ENCODE data around the gene FAM180B. TPM values are rescaled to one million over a fixed set of nuclear protein-coding genes. Genes with fewer than 3 reads are reported as not detected.

The FAM180B gene
- polyA plus RNA-seq, 4 donors: 0.21 to 0.63 (median 0.44) TPM

Other genes starting within 250 kb of the FAM180B start
- under 1 TPM in 3 of 4 donors, not detected in 1; 0.05 to 0.14 (median 0.08) TPM for gene MYBPC3, start 234.0 kb upstream of the FAM180B start, polyA plus RNA-seq (ENCODE audit: insufficient read length in 4 of 4)
- gene SPI1, start 208.1 kb upstream of the FAM180B start, polyA plus RNA-seq (ENCODE audit: insufficient read length in 4 of 4): 1 to 10 TPM; 3.0 to 6.7 (median 4.8) TPM
- 10 to 100 TPM; 42.7 to 75.5 (median 65.3) TPM for gene SLC39A13, start 178.1 kb upstream of the FAM180B start, polyA plus RNA-seq (ENCODE audit: insufficient read length in 4 of 4)
- 100 to 1,000 TPM; 126 to 176 (median 155) TPM for gene PSMC3, start 160.2 kb upstream of the FAM180B start, polyA plus RNA-seq (ENCODE audit: insufficient read length in 4 of 4)
- under 1 TPM in 3 of 4 donors, not detected in 1; 0.10 to 0.30 (median 0.21) TPM for gene RAPSN, start 137.5 kb upstream of the FAM180B start, polyA plus RNA-seq (ENCODE audit: insufficient read length in 4 of 4)
- 100 to 1,000 TPM in 2 of 4 donors, 10 to 100 TPM in 2; 82.8 to 132 (median 107) TPM for gene CELF1, start 33.5 kb upstream of the FAM180B start, polyA plus RNA-seq (ENCODE audit: insufficient read length in 4 of 4)
- gene PTPMT1, start 21.1 kb upstream of the FAM180B start, polyA plus RNA-seq (ENCODE audit: insufficient read length in 4 of 4): 10 to 100 TPM; 50.9 to 65.6 (median 58.7) TPM
- 10 to 100 TPM; 25.6 to 28.3 (median 26.6) TPM for gene KBTBD4, start 7.7 kb upstream of the FAM180B start, polyA plus RNA-seq (ENCODE audit: insufficient read length in 4 of 4)
- 100 to 1,000 TPM; 134 to 154 (median 150) TPM for gene NDUFS3, start 7.6 kb upstream of the FAM180B start, polyA plus RNA-seq (ENCODE audit: insufficient read length in 4 of 4)
- 10 to 100 TPM in 2 of 4 donors, 1 to 10 TPM in 2; 4.3 to 13.8 (median 10.4) TPM for gene C1QTNF4, start 7.7 kb downstream of the FAM180B start, polyA plus RNA-seq (ENCODE audit: insufficient read length in 4 of 4)
- gene MTCH2, start 55.9 kb downstream of the FAM180B start, polyA plus RNA-seq (ENCODE audit: insufficient read length in 4 of 4): 100 to 1,000 TPM in 3 of 4 donors, 10 to 100 TPM in 1; 98.2 to 117 (median 108) TPM
- 10 to 100 TPM in 2 of 4 donors, 1 to 10 TPM in 2; 5.1 to 13.9 (median 10.2) TPM for gene AGBL2, start 128.7 kb downstream of the FAM180B start, polyA plus RNA-seq (ENCODE audit: insufficient read length in 4 of 4)
- gene FNBP4, start 180.7 kb downstream of the FAM180B start, polyA plus RNA-seq (ENCODE audit: insufficient read length in 4 of 4): 100 to 1,000 TPM in 2 of 4 donors, 10 to 100 TPM in 2; 74.6 to 217 (median 143) TPM